SHP77 treated with DMSO at 0.1 percent for 48 hours (cell line): Measurements from ENCODE around the gene USP15.
"Not testable (repeated sequence)": the region's sequence is repeated elsewhere in the genome, so short reads cannot be mapped to it uniquely, and the experiment has no call there.

Experiments used
- DNase-seq: peaks from one replicate; lab custom pipeline; 2025; lab: John Stamatoyannopoulos, UW

Gene USP15

GRCh38 chr12:62455429-62455828 is 195.2 kb downstream of the USP15 start:
- DNase-seq, result not testable (repeated sequence)

GRCh38 chr12:62458626-62459025 is 198.4 kb downstream of the USP15 start:
- DNase-seq, result no peak

GRCh38 chr12:62459976-62460375 is 199.8 kb downstream of the USP15 start:
- no peak for DNase-seq

GRCh38 chr12:62461171-62461837 is 201.1 kb downstream of the USP15 start:
- not testable (repeated sequence) for DNase-seq

- not testable (repeated sequence) for DNase-seq
Measured at GRCh38 chr12:62463252-62463651, 203.0 kb downstream of the USP15 start.
